GM10266 (cell line): ENCODE measurements around the gene SURF6.

ENCODE experiments used
- DNase-seq: peaks from one replicate; pipeline ENCODE4 v3.0.0; 2012; ENCODE audit errors: extremely low spot score
- CTCF ChIP-seq: IDR thresholded peaks from 2 replicates; pipeline ENCODE4 v1.5.1; 2012; ENCODE audit warnings: mild to moderate bottlenecking, low read depth; ENCODE audit not compliant: control insufficient read depth, insufficient read depth; ENCODE audit errors: missing control alignments

The SURF6 gene

DNA sequence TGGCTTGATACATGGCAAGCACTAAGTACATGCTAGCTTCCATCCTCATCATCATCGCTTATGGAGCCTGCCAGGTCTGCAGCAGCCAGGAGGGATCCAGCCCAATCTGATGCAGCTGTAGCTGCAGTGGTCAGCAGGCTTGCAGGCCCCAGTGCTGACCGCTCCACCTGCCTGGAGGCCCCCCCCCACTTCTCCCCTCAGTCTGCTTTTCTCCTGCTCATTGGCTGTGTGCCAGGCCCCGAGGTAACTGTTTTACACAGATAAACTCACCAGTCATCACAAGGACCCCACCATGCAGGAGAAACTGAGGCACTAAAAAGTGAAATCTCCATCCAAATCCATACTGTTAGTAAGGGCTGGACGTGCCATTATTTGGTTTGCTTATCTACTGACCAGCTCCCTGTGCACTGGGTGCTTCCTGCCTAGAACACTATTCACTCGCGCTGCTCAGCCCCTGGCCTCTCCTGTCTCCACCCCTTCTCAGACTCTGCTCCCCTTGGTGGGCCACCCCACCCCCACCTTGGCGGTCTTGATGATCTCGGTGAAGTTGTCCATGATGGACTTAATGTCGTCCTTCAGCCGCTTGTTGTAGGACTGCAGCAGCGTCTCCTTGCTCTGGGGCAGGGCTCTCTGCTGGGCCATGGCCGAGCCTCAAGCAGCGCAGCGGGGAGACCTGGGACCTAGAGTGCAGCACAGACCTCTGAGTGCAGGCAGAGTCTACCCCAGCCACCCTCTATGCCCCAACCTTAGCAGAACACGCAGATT is 10.2 kb upstream of the SURF6 start:
- DNase-seq = no peak
- TF ChIP-seq CTCF = no peak

GRCh38 chr9:133345596-133345995 is 9.6 kb upstream of the SURF6 start:
- TF ChIP-seq CTCF = no peak
- DNase-seq = no peak

- TF ChIP-seq CTCF = no peak
- no peak for DNase-seq
Measured at GRCh38 chr9:133344979-133345378, 9.0 kb upstream of the SURF6 start.

- no peak for DNase-seq
- no peak for TF ChIP-seq CTCF
Measured at GRCh38 chr9:133344071-133344470, 8.1 kb upstream of the SURF6 start.

DNA sequence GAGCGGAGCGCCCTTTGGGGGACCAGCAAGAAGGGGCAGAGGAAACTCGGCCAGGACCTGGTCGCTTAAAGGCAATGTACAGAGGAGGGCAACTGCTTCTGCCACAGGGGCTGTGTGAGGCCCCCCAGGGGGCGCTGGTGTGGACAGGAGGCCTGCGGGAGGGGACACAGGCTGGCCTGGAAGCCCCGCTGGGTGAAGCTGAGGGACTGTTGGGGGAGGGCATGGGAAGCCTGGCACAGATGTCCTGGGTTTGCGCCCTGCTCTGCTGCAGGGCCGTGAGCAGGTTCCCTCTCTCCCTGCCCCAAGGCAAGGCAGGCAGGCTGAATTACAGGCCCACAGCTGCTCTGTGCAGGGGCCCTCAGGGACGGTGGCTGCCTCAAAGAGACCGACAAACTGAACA is 6.6 kb upstream of the SURF6 start:
- peak; percentile 32 for TF ChIP-seq CTCF
- no peak for DNase-seq

DNA sequence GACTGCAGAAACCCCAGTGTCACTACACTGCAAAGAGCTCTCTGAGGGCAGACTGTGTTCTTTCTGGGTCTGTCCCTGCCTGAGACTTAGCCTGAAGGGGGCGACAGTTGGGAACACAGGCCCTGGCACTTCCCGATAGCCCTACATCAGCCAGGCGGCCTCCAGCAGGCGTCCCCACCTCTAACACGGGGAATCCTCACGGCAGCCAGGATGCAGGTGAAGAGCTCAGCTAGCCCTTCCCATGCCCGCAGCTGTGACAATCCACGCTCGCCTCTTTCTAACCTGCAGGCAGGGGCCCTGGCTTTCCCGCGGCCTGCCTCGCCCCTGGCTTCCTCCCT is 6.0 kb upstream of the SURF6 start:
- TF ChIP-seq CTCF = no peak
- DNase-seq = no peak

GRCh38 chr9:133341369-133342068 is 5.5 kb upstream of the SURF6 start:
- no peak for TF ChIP-seq CTCF
- no peak for DNase-seq
